Inflammatory macrophage treated with lipopolysaccharide for 1 hour (primary cell): ENCODE measurements around the gene ANKS1B.
"Not testable (repeated sequence)": the region's sequence is repeated elsewhere in the genome, so short reads cannot be mapped to it uniquely, and the experiment has no call there.

Source experiments
- DNase-seq, 2 donors: peaks; one replicate each; pipeline ENCODE4 v3.0.0-alpha.2; 2020 to 2022

The ANKS1B gene

DNA sequence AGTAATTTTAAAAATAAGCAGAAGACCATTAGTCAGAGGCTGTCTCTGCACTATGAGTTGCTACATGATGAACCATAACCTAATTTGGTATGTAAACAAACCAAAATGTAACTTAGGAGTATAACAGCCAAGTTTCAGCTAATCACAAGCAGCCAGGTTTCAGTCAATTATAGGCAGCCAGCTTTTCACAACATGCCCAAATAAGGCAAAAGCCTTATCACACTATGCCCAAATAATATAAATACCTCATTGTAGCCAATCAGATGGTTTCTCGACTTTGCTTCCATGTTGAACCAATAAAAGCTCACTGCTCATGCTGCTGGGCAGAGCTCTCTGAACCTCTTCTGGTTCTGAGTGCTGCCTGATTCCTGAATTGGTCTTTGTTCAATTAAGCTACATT lies 298.6 kb downstream of the ANKS1B start:
- no peak for DNase-seq

DNA sequence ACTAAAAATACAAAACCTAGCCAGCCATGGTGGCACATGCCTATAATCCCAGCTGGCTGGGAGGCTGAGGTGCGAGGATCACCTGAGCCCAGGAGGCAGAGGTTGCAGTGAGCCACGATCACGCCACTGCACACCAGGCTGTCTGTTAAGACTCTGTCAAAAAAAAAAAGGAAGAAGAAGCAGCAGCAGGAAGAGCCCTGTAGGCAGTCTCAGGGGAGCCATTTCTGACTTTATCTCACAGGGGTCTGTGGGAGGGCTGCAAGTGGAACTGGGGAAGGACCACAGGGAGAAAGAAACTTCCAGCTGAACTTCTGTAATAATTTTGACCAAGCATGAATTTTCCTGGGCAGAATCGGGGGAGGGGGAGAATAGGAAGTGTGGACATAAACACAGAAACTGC lies 304.5 kb downstream of the ANKS1B start:
- DNase-seq = no peak

DNA sequence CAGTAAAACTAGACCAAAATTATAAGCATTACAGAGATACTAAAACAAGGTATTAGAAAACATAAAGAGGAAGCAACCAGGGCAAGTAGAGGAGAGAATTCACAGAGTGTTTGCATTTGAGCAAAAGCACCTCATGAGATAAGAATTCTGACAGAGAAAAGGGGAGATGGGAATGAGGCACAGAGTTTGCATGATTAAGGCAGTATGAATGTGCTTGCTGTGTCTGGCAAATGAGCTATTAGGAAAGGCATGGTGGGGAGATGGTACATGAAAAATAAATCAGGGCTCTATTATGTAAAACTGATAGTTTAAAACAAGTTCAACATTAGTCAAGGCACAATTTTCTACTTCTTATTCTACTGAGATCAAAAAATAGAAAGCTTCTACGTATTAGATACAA lies 314.1 kb downstream of the ANKS1B start:
- DNase-seq = no peak

DNA sequence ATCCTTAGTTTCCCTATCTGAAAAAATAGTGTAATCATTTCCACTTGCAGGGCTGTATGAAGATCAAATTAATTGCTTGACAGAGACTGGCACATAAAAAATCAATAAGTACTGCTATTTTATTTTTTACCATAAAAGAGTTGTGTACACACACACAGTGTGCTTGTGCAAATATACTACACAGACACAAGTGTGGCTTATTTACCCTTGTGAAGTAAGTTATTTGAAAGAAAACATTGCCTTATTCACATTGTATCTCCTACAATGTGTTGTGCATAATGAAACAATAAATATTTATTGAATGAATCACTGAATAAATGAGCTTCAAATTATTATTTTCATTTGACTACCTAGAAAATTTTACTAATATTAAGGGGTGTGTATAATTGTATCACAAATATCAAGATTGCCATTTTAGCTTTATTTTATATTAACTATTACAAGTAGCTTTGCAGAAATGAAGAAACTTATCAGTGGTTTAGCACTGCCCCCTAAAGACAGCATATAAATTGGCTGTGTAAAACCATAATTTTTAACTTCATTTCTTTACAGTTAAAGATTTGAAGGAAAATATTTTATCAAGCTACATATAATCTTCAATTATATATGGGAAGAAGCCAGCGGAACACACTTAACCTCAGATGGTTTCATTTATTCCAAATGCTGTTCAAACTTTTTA lies 325.9 kb downstream of the ANKS1B start:
- DNase-seq = no peak

DNA sequence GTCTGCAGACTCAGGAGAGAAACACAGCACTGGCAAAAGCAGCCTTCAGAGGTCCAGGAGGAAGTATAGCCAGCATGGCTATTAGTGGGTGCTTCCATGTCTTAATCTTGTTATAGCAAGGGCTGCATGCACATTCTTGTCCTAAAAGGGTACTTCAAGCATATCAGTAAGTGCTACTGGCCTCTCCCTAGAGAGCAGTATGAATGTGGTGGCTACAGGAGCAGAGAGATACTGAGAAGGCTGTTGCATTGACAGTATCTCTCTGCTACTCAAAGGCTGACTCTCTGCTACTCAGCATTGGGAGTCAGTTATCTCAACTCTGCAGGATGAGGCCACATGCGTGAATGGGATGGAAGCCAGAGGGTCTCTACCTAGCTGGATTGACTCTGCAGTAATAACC lies 335.2 kb downstream of the ANKS1B start:
- DNase-seq = no peak

DNA sequence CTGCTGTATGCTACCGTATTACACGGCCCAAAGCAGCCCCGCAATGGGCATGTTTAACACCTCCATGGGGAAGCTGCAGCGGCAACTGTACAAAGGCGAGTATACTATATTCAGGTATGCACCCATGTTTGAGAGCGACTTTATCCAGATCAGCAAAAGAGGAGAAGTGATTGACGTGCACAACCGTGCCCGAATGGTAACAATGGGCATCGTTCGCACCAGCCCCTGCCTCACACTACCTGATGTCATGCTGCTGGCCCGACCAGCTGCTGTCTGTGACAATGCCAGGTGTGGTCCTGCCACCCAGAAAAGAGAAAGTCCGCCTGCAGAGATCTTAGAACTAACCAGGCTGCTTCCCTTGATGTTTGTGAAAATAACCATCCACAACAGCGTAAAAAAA lies 336.6 kb downstream of the ANKS1B start:
- DNase-seq = no peak

DNA sequence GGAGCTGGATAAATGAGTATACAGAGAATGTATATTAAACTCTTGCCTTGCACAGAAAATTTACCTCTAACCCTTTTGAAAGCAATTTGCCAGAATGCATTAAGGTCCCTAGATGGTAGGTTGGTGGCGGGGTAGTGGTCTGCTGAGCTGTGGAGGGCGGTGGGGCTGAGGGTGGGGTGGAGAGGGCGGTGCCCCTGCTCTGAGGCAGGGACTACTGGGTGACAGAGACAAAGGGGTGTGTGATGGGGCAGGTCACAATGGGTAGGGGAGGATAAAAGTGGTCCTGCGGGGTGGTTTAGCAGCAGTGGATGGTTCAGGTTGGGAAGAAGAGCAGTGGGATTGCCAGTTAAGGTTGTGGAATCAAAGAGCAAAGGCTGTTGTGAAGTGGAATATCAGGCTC lies 337.3 kb downstream of the ANKS1B start, which contains the start of gene GARIN6:
Gene GARIN6, plus strand, starts transcription at position 301 of the 400 bp plus-strand sequence. CDS start 422 bp downstream, outside the sequence.
- DNase-seq = no peak

DNA sequence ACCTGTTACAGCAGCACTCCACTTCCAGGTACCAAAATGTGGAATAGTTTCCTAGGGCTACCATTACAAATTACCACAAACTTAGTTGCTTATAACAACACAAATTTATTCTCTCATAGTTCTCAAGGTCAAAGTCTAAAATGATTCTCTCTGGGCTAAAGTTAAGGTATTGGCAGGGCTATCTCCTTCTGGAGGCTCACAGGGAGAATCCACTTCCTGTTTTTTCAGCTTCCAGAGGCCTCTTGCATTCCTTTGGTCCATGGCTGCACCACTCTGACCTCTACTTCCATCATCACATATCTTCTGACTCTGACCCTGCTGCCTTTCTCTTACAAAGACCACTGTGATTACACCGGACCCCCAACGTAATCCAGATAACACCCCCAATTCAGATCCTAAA lies 340.1 kb downstream of the ANKS1B start:
- DNase-seq = no peak

DNA sequence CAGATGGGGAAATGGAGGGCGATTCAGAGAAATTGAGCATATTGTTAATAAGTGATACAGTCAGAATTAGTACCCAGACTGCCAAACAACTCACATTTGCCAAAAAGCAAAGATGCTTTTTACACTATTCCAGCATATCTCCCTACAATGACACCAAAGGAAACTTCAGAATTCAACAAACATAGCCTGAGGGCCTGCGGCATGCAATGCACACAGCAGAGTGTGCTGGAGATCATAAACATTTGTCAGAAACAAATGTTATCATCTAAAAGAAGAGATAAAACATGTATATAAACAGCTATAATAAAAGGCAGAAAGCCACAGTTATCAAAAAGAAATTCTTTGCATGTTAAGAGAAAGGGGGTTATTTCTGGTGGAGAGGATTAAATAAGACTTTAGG lies 357.3 kb downstream of the ANKS1B start:
- DNase-seq = no peak

DNA sequence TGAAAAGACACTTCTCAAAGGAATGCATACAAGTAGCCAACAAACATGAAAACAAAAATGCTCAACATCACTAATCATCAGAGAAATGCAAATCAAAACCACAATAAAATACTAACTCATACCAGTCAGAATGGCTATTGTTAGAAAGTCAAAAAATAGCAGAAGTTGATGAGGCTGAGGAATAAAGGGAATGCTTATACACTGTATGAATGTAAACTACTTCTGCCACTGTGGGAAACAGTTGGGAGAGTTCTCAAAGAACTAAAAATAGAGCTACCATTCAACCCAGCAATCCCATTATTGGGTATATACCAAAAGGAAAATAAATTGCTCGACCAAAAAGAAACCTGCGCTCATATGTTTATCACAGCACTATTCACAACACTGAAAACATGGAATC lies 360.1 kb downstream of the ANKS1B start:
- DNase-seq = not testable (repeated sequence)

DNA sequence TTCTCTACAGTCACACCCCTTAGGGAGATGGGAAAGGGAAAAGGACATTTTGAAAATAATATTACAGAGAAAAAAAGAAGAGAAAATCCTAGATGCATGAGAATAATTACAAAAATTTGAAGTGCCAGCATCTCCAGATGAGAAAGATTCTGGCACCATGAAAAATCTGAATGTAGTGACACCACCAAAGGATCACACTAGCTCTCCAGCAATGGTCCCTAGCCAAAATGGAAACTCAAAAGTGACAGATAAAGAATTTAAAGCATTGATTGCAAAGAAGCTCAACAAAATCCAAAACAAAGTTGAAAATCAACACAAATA lies 364.6 kb downstream of the ANKS1B start:
- no peak for DNase-seq

DNA sequence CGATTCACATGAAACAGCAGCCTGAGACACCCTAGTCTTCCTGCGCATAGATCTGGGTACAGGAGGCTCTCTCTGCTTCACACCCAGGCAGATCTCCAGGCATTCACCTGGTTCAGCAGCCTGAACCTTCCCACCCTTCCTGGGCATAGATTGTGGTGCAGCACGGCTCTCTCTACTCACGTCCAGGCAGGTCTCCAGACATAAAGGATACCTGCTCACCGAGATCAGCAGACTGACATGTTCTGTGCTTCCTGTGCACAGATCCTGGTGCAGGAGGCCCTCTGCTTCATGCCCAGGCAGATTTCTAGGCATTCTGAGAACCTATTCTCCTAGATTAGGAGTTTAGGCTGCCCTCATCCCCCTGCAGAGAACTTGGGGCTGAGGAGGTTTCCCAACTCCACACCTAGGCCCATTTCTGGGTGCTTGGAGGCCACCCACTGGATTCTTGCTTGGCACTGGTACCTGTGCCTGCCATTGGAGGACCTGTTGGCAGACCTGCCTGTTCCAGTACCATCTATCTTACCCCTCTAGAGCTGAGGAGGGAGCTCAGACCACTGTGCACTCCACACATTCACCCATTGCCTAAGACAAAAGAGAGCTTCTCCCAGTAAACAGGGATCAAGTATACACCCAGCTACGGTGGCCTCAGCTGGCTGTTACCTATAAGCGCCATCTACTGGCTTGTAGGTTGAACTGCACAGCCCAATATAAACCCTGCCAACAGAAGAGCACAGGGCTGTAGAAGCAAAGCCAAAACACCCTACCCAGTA lies 365.2 kb downstream of the ANKS1B start:
- peak; percentile 13 to 53 for DNase-seq

DNA sequence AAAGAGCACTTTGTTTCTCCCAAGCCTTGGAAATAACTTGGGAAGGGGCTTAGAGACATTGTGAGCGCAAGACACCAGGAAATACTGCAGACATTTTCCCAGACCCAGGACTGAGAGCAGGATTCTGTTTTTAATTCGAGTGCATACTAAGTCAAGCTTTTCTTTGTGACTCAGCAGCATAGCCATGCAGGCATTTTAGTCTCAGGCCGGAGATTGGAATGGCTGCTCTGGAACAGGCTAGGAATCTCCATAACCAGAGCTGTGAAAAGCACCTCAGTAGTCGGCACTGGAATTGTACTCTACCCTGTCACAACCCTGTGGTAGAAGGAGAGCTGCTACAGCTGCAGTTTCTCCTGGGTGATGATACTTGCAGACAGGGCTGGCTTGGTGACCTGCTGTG lies 366.1 kb downstream of the ANKS1B start:
- DNase-seq = no peak

DNA sequence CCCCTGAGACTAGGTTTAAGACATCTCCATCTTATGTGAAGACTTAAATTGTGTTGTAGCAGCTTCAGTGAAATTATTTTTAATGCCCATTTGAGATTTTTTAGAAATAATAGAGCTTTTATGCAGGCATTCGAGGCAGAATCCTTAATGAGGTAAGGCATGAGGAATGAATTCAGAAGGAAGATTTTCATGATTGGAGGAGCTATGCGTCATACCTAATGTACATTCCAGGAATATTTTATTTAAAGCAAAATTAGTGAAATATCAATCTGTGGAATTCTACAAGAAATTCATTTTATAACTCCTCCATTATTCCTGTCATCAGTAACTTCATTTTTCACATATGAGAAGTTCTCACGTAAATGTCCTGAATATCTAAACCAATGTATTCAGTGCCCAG lies 373.1 kb downstream of the ANKS1B start:
- DNase-seq = no peak

DNA sequence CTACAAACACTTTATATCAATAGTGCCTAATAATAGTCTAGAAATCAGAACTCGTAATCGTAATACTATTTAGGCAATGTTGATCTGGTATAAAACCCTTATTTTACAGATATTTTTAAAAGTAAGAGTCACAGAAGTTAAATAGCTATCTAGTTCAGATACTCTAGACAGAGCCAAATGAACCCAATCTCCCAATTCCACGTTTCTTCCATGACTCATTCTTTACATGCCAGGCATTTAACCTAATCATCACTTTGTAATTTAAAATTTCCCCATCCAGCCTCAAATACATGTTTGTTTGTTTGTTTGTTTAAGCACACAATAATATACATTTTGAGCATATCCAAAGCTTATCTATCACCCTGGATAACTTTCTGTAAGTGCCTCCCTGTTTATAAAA lies 373.6 kb downstream of the ANKS1B start:
- no peak for DNase-seq

DNA sequence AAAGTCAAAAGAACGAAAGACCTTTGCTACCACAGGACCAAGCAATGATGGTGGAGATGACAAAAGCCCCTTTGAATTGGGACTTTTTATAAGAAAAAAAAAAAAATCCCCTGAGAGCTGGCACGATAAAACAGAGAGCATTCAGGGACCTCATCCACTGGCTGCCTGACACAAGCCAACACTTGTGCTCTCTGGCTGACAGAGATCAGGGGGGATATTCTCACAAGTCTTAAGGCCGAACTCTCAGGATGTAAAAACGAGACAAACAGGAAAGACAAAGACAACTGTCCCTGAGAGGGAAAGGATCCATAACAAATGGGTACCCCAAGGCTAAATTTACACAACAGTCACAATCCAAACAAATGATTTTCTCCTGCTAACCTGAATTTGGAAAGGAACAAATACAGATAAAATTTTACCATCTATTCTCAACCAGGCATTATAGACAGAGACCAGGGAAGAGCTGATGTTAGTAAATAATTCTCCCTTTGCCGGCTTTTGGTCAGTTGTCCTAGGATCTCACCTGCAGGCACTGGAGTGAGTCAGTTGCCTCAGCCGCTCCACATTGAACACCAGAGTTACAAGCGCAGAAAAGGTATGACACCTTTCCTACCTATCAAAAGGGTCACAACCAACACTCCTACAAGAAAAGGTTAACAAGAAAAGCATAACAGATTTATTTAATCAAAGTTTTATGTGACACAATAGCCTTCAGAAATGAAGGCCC lies 375.1 kb downstream of the ANKS1B start:
- DNase-seq = no peak

DNA sequence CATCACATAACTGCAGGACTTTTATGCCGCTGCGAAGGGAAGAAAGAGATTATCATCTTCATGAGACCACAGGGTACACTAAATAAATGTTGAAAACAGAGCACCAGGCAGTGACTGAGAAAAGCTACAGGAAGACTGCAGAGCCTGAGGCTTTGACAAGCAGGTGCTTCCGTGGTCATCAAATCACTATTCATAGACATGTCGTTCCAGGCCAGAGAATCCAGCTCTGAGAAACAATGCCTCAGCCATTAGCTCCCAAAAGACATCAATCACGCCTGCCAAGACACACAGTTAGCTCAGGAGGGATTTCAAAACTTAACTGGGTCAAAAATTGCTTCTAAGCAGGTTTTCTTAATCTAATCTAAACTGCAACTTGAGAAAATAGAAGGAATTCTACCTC lies 384.3 kb downstream of the ANKS1B start:
- no peak for DNase-seq

DNA sequence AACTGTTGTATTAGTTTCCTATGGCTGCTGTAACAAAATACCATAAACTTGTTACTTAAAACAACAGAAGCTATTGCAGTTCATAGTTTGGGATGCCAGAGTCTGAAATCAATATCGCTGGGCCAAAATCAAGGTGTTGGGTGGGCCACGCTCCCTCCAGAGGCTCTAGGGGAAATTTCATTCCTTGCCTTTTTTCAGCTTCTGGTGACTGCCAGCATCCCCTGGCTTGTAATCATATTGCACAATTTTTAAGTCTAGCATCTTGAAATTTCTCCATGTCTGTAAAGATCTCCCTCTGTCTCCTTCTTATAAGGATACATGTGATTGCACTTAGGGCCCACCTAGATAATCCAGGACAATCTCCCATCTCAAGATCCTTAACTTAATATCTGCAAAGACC lies 386.0 kb downstream of the ANKS1B start:
- no peak for DNase-seq

DNA sequence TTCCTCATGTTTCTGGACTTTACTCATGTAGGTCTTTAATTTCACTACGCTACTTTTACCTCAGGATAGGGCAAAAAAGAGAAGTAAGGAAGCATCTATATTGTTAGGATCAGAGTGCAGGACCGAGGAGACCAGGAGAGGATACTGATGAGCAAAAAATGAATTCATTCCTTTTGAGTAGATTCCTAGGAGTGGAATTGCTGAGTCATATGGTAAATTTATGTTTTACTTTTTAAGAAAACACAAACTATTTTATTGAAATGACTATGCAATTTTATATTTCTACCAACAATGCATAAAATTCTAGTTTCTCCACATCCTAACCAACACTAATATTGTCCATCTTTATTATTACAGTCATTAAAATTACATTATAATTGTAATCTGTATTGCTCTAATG lies 388.0 kb downstream of the ANKS1B start:
- no peak for DNase-seq

DNA sequence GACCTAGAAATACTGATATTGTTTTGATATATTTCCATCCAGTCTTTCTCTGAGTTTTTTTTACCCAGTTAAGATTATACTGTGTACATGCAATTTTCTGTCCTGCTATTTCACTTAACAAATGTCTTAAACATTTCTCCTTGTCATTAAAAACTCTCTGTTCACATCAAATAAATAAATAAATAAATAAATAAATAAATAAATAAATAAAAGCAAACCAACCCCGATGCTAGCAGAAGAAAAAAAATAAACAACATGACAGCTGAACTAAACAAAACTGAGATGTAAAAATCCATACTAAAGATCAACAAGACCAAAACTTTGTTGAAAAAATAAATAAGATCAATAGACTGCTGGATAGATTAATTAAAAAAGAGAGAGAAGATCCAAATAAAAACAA lies 407.6 kb downstream of the ANKS1B start:
- not testable (repeated sequence) for DNase-seq

DNA sequence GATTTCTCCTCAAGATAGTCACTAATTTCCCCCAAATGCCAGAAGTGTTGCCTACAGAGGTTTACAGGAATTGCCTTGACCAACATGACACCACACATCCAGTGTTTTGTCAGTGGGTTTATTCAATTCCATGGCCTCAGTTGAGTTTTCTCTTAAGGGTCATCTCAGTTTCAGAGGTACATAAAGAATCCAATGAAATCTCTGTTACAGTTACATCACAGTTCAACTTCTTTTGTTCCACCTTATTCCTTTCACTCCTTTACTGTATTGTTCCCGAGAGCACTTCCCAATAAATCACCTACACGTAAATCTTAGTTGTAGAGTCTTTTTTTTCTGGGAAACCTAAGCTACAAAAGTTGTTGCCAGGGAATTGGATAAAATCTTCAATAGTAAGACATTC lies 410.8 kb downstream of the ANKS1B start:
- DNase-seq = no peak

DNA sequence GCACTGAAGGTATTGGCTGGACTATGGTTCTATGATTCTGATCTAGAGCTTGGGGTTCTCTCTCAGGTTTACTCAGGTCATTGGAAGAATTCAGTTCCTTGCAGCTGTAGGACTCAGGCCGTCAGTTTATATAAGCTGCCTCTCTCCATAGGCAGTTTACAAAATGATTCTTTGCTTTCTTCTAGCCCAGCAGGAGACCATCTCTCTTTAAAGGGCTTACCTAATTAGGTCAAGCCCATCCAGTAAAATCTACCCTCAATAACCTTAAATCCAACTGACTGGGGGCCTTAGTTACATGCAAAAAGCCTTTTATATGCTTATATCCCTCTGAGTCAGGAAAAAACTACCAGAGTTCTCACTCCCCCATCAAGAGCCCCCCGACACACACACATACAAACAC lies 417.7 kb downstream of the ANKS1B start:
- no peak for DNase-seq

DNA sequence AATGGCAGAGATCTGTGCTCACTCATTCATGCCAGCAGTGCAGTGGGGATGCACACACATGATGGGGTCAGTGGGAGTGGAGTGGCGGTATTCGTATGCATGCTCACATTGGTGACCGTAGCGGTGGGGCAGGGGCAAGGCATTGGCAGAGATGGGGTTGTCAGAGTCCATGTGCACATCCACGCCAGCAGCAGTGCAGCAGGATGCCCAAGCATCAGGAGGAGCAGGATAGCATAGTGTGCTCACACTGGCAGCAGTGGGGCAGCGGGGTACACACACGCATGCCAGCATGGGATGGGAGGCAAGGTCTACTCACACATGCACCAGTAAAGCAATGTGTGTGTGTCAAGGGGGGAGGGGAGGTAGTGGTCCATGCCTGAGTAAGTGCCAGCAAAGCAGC lies 426.6 kb downstream of the ANKS1B start:
- DNase-seq = no peak

DNA sequence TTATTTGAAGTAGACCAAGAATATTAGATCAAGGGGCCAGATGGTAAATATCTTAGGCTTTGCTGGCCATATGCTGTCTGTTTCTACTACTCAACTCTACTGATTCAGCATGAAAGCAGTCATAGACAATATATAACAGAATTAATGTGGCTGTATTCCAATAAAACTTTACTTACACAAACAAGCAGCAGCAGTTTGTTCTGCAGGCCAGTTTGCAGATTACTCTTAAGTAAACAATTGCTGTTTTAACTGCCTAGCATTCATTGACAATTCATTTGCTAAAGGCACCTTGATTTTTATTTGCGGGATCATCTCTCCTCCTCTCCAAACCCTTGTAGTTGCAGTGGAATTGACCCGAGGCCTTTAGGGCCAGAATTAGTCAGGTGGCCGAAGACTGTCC lies 431.3 kb downstream of the ANKS1B start:
- DNase-seq = no peak
